ENCODE measurements around the gene CRY2.

CRY2 gene

GRCh38 chr11:45919806-45920530 is 72.7 kb downstream of the CRY2 start:
- no peak for DNase-seq

- DNase-seq: no peak
Measured at GRCh38 chr11:45920531-45921477, 73.5 kb downstream of the CRY2 start.

- DNase-seq: no peak
Measured at GRCh38 chr11:45921561-45922424, 74.5 kb downstream of the CRY2 start.

GRCh38 chr11:45922425-45923082 is 75.3 kb downstream of the CRY2 start, which contains the start of gene LARGE2:
Gene LARGE2 (plus strand): TSS chr11:45922656. CDS start chr11:45922883, 227 bp downstream.
- DNase-seq: no peak

- no peak for DNase-seq
Measured at GRCh38 chr11:45924036-45924915, 77.0 kb downstream of the CRY2 start.

- DNase-seq: no peak
Measured at GRCh38 chr11:45924927-45925326, 77.7 kb downstream of the CRY2 start.

GRCh38 chr11:45925550-45925949 is 78.3 kb downstream of the CRY2 start:
- DNase-seq: no peak

- DNase-seq: no peak
Measured at GRCh38 chr11:45926001-45926401, 78.7 kb downstream of the CRY2 start.

- no peak for DNase-seq
Measured at GRCh38 chr11:45926536-45927331, 79.5 kb downstream of the CRY2 start.

- no peak for DNase-seq
Measured at GRCh38 chr11:45927332-45927683, 80.0 kb downstream of the CRY2 start.

- no peak for DNase-seq
Measured at GRCh38 chr11:45927684-45928413, 80.6 kb downstream of the CRY2 start.

GRCh38 chr11:45928535-45929215 is 81.4 kb downstream of the CRY2 start:
- DNase-seq: no peak

GRCh38 chr11:45929486-45930030 is 82.3 kb downstream of the CRY2 start:
- no peak for DNase-seq

- no peak for DNase-seq
Measured at GRCh38 chr11:45930031-45930794, 82.9 kb downstream of the CRY2 start.

- DNase-seq: no peak
Measured at GRCh38 chr11:45930951-45931570, 83.8 kb downstream of the CRY2 start.

- DNase-seq: no peak
Measured at GRCh38 chr11:45931739-45932138, 84.5 kb downstream of the CRY2 start.

GRCh38 chr11:45932217-45932616 is 84.9 kb downstream of the CRY2 start:
- DNase-seq: no peak
